HFF-Myc (cell line): ENCODE measurements around the gene CD226.

ENCODE experiments used
- DNase-seq: peaks from one replicate; pipeline ENCODE4 v3.0.0-alpha.2; 2011; ENCODE audit warnings: low read depth; ENCODE audit errors: extremely low read depth
- H3K4me3 ChIP-seq: replicated peaks from 2 replicates; pipeline ENCODE4 v1.5.1; 2011; ENCODE audit warnings: low read depth, mild to moderate bottlenecking, control low read depth, low read length
- CTCF ChIP-seq: IDR thresholded peaks from 2 replicates; pipeline ENCODE4 v1.5.1; 2012; ENCODE audit warnings: mild to moderate bottlenecking, low read depth, low read length, control low read depth; ENCODE audit errors: missing control alignments

Gene CD226

GRCh38 chr18:69956665-69957620 lies 9.3 kb upstream of the CD226 start:
- DNase-seq = no peak
- no peak overlapping the region for H3K4me3 ChIP-seq
- no peak for TF ChIP-seq CTCF

GRCh38 chr18:69956057-69956456 lies 8.4 kb upstream of the CD226 start:
- no peak for TF ChIP-seq CTCF
- H3K4me3 ChIP-seq = no peak overlapping the region
- no peak for DNase-seq

GRCh38 chr18:69954719-69955480 lies 7.2 kb upstream of the CD226 start:
- no peak for DNase-seq
- H3K4me3 ChIP-seq = no peak overlapping the region
- no peak for TF ChIP-seq CTCF

- TF ChIP-seq CTCF = no peak
- DNase-seq = no peak
- no peak overlapping the region for H3K4me3 ChIP-seq
These were observed 5.5 kb upstream of the CD226 start for GRCh38 chr18:69953191-69953590.

GRCh38 chr18:69951182-69951581 lies 3.5 kb upstream of the CD226 start:
- DNase-seq = no peak
- H3K4me3 ChIP-seq = no peak overlapping the region
- TF ChIP-seq CTCF = no peak

- no peak for TF ChIP-seq CTCF
- no peak overlapping the region for H3K4me3 ChIP-seq
- DNase-seq = no peak
These were observed 1.9 kb upstream of the CD226 start for GRCh38 chr18:69949538-69949936.
